ENCODE data around the gene BBS4.

The BBS4 gene

DNA sequence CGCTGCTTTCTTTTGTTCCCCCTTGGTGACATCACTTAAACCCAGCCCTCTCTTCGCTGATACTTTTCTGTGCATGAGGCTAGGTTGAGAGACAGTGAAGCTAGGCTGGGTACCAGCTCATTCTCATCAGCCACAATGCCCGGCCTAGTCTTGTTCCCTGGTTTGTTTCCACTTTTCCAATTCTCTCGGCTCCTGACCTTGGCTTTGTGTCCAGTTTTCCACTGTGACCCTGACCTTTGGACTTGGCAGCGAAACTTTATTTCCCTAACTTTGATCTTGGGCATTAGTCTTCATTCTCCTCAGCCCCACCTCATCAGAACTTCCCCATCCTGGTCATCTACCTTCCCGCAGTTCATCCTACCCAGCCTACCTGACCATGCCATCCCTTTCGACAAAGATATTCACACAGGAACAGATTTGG, 98.5 kb downstream of the BBS4 start:
- H3K4me3 ChIP-seq: peak overlapping the region; percentile 97
- H3K27ac ChIP-seq: peak overlapping the region; percentile 88 to 93
- DNase-seq (ENCODE audit: low spot score): no peak
- TF ChIP-seq, protein P1, sequence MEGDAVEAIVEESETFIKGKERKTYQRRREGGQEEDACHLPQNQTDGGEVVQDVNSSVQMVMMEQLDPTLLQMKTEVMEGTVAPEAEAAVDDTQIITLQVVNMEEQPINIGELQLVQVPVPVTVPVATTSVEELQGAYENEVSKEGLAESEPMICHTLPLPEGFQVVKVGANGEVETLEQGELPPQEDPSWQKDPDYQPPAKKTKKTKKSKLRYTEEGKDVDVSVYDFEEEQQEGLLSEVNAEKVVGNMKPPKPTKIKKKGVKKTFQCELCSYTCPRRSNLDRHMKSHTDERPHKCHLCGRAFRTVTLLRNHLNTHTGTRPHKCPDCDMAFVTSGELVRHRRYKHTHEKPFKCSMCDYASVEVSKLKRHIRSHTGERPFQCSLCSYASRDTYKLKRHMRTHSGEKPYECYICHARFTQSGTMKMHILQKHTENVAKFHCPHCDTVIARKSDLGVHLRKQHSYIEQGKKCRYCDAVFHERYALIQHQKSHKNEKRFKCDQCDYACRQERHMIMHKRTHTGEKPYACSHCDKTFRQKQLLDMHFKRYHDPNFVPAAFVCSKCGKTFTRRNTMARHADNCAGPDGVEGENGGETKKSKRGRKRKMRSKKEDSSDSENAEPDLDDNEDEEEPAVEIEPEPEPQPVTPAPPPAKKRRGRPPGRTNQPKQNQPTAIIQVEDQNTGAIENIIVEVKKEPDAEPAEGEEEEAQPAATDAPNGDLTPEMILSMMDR (IDR thresholded peaks at IDR 0.05): no peak

DNA sequence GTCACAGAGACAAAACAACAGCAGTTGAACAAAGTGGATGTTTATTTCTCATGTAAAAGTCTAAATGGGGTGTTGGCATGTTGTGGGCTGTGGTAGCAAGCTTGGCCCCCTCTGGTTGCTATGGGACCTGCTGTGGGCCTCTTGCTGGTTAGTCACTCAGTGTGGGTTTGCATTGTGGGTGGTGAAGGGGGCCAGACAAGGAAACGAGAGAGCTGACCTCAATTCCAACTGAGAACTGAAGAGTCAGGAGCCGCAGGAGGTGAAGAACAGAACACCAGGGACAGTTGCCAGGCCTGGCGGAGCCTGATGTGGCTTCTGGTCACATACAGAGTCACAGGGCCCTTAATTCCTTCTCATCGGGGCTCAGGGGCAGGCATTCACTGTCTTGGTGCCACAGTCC, 99.4 kb downstream of the BBS4 start:
- no peak for DNase-seq (ENCODE audit: low spot score)
- Histone ChIP-seq H3K4me3 (no peak overlapping the region), H3K27ac (peak overlapping the region in 1 of 2 donors; percentile 93)
- TF ChIP-seq, protein P1 (IDR thresholded peaks at IDR 0.05): no peak

- H3K27ac ChIP-seq: peak overlapping the region in 1 of 2 donors; percentile 93
- DNase-seq (ENCODE audit: low spot score): no peak
- TF ChIP-seq, protein P1 (IDR thresholded peaks at IDR 0.05): no peak
- no peak overlapping the region for H3K4me3 ChIP-seq
Observed at GRCh38 chr15:72785841-72786240, 99.8 kb downstream of the BBS4 start.

DNA sequence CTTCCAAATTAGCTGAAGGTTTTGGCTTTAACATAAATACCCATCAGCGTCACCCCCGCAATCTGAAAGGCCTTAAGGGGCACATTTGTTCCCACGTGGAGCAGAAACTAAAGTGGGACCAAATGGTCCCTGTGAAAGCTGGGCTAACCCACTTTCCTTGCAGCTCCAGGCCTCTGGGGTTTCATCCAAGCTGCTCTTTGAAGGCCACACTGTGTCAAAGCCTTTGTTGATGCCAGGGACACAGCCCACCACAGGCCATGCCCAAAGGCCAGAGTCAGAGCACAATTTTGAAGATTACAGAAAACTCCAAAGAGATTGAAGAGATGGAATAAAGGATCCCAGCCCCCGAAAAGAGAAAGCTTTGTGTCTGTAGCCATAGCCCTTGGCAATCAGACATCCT, 100.2 kb downstream of the BBS4 start:
- no peak for DNase-seq (ENCODE audit: low spot score)
- TF ChIP-seq, protein P1 (IDR thresholded peaks at IDR 0.05): no peak
- H3K4me3 ChIP-seq: no peak overlapping the region
- peak overlapping the region in 1 of 2 donors; percentile 39 for H3K27ac ChIP-seq

- DNase-seq (ENCODE audit: low spot score): no peak
- Histone ChIP-seq H3K4me3 (no peak overlapping the region), H3K27ac (peak overlapping the region in 1 of 2 donors; percentile 39)
- TF ChIP-seq, protein P1 (IDR thresholded peaks at IDR 0.05): no peak
Observed at GRCh38 chr15:72786676-72787345, 100.8 kb downstream of the BBS4 start.

DNA sequence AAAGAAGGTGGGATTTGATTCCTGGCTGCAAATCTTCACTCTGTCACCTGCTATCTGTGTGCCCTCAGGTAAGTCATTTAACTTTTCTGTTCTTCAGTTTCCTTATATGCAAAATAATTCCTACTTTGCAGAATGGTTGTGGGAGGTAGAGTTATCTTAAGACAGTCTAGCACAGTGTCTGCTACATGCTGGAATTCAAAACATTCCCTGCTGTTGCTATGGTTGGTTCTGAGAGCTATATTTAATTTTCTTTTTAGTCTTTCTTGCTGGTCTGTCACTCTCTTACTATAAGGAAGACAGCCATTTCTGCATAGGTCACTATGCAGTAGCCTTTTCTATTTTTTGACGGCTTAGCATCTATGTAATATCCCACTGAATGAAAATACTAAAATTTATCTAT, 101.5 kb downstream of the BBS4 start:
- peak overlapping the region in 1 of 2 donors; percentile 28 for H3K27ac ChIP-seq
- no peak overlapping the region for H3K4me3 ChIP-seq
- TF ChIP-seq, protein P1 (IDR thresholded peaks at IDR 0.05): no peak
- no peak for DNase-seq (ENCODE audit: low spot score)
